Adrenal gland (tissue), 5 donors: ENCODE measurements around the gene SLC25A42.

Source experiments
- POLR2A ChIP-seq, 2 donors: fragments of 450-650 bp; IDR thresholded peaks; one replicate each; pipeline ENCODE4 v1.6.1; 2017; ENCODE audit warnings: antibody characterized with exemption in 2 of 2, mild to moderate bottlenecking in 2 of 2, moderate library complexity in 1 of 2
- TF ChIP-seq, protein P1 (sequence below), 6 experiments: fragments of 450-650 bp in 4 of 6; fragments of 200-600 bp in 2 of 6; sonication (generic) in 1 of 6; IDR thresholded peaks; 1 replicate in 5 of 6; 2 replicates in 1 of 6; pipeline versions ENCODE4 v1.5.1 to v1.8.0; 2016 to 2021; ENCODE audit warnings: antibody characterized with exemption in 6 of 6, mild to moderate bottlenecking in 2 of 6, moderate library complexity in 1 of 6
- donor health status: DM: no; HTN: no; CAD: no.

DNA sequence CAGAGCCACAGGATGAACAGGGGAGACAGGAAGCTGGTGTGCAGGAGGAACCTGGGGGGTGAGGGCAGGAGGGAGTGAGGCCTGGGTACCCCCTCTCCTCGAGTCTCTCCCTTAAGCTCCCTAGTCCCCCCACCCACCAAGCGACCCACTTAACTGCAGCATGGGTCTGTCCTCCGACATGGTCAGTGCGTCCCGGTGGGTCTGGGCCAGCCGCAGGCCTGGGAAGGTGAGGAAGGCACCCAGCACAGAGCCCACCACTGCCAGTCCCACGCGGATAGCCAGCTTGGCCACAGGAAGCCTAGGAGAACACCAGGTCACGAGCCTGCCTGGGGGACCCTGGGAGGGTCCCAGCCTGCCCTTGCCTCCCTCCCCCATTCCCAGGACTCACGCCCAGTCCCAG lies 57.6 kb downstream of the SLC25A42 start:
- TF ChIP-seq, protein P1, sequence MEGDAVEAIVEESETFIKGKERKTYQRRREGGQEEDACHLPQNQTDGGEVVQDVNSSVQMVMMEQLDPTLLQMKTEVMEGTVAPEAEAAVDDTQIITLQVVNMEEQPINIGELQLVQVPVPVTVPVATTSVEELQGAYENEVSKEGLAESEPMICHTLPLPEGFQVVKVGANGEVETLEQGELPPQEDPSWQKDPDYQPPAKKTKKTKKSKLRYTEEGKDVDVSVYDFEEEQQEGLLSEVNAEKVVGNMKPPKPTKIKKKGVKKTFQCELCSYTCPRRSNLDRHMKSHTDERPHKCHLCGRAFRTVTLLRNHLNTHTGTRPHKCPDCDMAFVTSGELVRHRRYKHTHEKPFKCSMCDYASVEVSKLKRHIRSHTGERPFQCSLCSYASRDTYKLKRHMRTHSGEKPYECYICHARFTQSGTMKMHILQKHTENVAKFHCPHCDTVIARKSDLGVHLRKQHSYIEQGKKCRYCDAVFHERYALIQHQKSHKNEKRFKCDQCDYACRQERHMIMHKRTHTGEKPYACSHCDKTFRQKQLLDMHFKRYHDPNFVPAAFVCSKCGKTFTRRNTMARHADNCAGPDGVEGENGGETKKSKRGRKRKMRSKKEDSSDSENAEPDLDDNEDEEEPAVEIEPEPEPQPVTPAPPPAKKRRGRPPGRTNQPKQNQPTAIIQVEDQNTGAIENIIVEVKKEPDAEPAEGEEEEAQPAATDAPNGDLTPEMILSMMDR (IDR thresholded peaks at IDR 0.05), result no peak
- no peak for TF ChIP-seq POLR2A (IDR thresholded peaks at IDR 0.05)
